GM12878 (cell line): ENCODE results near the gene CCDC68.

Source experiments
- CTCF ChIP-seq, 3 experiments: IDR thresholded peaks in 2 of 3; conservative IDR thresholded peaks in 1 of 3; 2 replicates each; pipeline ENCODE4 v1.5.1; 2011; ENCODE audit warnings: low read depth in 3 of 3, low read length in 3 of 3, mild to moderate bottlenecking in 3 of 3, control low read depth in 2 of 3, moderate library complexity in 2 of 3, inconsistent platforms in 1 of 3, mixed read lengths in 1 of 3; ENCODE audit not compliant: control insufficient read depth in 2 of 3, insufficient read depth in 1 of 3; ENCODE audit errors: extremely low read depth in 1 of 3
- E2F4 ChIP-seq: IDR thresholded peaks from 2 replicates; pipeline ENCODE4 v1.6.1; 2012; ENCODE audit warnings: low read depth, low read length, improper control_type of control experiment
- IRF5 ChIP-seq: fragments of 450-650 bp; IDR thresholded peaks from 2 replicates; pipeline ENCODE4 v1.6.1; 2017; ENCODE audit warnings: borderline replicate concordance
- POLR2A ChIP-seq: IDR thresholded peaks from 2 replicates; pipeline ENCODE4 v1.6.1; 2011; ENCODE audit warnings: low read depth, mild to moderate bottlenecking, low read length
- RAD51 ChIP-seq: fragments of 450-650 bp; IDR thresholded peaks from 2 replicates; pipeline ENCODE4 v1.6.1; 2016; ENCODE audit warnings: moderate library complexity, mild to moderate bottlenecking, inconsistent platforms
- RFX5 ChIP-seq: IDR thresholded peaks from 2 replicates; pipeline ENCODE4 v1.6.1; 2011; ENCODE audit warnings: low read depth, low read length, improper control_type of control experiment
- SPI1 ChIP-seq: IDR thresholded peaks from 2 replicates; pipeline ENCODE4 v1.6.1; 2011; ENCODE audit warnings: low read depth, mild to moderate bottlenecking, low read length, moderate library complexity, borderline replicate concordance; ENCODE audit not compliant: insufficient read depth
- ZNF274 ChIP-seq: IDR thresholded peaks from one replicate; pipeline ENCODE4 v1.8.0; 2011; ENCODE audit not compliant: insufficient read length, insufficient read depth
- TF ChIP-seq, protein P1 (sequence below): fragments of 450-650 bp; IDR thresholded peaks from 2 replicates; pipeline ENCODE4 v1.6.1; 2017; ENCODE audit warnings: mild to moderate bottlenecking

DNA sequence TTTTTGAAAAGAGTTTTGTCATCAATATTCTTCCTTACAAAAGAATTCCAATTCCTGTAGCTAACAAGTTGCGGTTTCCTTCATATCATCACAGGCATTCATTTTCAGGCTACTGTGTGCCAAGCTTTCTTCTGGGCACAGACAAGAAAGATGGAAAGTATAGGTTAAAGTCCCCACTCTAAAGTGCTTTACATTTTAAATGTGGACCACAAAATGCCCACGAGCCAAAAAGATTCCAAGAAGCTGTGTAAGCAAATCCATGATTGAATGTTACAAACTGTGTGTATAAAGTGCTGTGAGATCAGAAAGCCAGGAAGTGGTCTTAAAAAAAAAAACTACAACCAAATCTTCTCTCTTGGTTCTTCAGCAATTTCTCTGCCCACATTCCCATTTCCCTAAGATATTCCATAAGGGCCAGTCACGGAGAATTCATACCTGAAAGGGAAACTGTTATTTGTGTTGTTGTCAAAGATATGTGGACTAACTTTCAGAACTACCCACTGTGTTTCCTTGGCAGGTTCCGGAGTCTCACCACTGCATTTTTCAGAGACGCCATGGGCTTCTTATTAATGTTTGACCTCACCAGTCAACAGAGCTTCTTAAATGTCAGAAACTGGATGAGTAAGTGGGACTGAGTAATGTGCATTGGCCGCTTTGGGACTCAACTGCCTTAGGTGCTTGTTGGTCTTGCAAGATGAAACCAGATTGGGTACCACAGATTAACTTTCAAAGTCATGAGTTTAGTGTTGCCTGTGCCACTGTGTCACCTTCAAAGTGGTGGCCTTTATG lies 75.3 kb downstream of the CCDC68 start:
- TF ChIP-seq CTCF (IDR thresholded peaks at IDR 0.05 in 2 of 3, conservative IDR thresholded peaks at IDR 0.05 in 1 of 3; ENCODE audit: control insufficient read depth in 2 of 3, extremely low read depth in 1 of 3, insufficient read depth in 1 of 3, low read depth in 3 of 3, low read length in 3 of 3): no peak
- TF ChIP-seq POLR2A: no peak
- TF ChIP-seq, protein P1, sequence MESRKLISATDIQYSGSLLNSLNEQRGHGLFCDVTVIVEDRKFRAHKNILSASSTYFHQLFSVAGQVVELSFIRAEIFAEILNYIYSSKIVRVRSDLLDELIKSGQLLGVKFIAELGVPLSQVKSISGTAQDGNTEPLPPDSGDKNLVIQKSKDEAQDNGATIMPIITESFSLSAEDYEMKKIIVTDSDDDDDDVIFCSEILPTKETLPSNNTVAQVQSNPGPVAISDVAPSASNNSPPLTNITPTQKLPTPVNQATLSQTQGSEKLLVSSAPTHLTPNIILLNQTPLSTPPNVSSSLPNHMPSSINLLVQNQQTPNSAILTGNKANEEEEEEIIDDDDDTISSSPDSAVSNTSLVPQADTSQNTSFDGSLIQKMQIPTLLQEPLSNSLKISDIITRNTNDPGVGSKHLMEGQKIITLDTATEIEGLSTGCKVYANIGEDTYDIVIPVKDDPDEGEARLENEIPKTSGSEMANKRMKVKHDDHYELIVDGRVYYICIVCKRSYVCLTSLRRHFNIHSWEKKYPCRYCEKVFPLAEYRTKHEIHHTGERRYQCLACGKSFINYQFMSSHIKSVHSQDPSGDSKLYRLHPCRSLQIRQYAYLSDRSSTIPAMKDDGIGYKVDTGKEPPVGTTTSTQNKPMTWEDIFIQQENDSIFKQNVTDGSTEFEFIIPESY: no peak
- TF ChIP-seq SPI1: no peak
- no peak for TF ChIP-seq RFX5
- TF ChIP-seq ZNF274: no peak
- TF ChIP-seq RAD51: no peak
- no peak for TF ChIP-seq IRF5
- TF ChIP-seq E2F4: no peak
